Choroid plexus epithelial cell (primary cell): Measurements from ENCODE around the gene CTNNA1.
A peak's percentile ranks its signal among the peaks of the same experiment; 100 is the strongest.
"Not testable (repeated sequence)": the region's sequence is repeated elsewhere in the genome, so short reads cannot be mapped to it uniquely, and the experiment has no call there.

Experiments used
- DNase-seq: peaks from one replicate; pipeline ENCODE4 v3.0.0-alpha.2; 2010; ENCODE audit warnings: low read depth
- H3K4me3 ChIP-seq: 2 replicates; pipeline ENCODE4 v1.5.1; 2011; ENCODE audit warnings: low read depth, mild to moderate bottlenecking, control low read depth, low read length, moderate library complexity
- TF ChIP-seq, protein P1 (sequence below): conservative IDR thresholded peaks from 2 replicates; pipeline ENCODE4 v1.5.1; 2011; ENCODE audit warnings: low read depth, mild to moderate bottlenecking, control low read depth, inconsistent platforms, low read length, moderate library complexity

The CTNNA1 gene

DNA sequence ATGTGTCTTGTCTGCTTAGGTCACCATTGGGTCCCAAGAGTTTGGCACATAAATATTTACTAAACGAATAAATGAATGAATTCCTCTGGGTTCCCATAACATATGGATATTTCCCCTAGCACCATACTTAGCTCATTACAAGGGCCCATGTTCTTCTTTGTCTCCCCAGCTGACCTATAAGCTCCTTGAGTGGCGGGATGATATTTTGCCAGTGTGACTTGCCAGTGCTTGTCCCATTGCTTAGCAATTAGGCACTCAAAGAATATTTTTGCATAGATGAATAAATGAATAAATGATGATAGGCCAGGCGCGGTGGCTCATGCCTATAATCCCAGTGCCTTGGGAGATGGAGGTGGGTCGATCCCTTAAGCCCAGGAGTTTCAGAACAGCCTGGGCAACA lies 16.9 kb upstream of the CTNNA1 start:
- no peak for DNase-seq
- TF ChIP-seq, protein P1, sequence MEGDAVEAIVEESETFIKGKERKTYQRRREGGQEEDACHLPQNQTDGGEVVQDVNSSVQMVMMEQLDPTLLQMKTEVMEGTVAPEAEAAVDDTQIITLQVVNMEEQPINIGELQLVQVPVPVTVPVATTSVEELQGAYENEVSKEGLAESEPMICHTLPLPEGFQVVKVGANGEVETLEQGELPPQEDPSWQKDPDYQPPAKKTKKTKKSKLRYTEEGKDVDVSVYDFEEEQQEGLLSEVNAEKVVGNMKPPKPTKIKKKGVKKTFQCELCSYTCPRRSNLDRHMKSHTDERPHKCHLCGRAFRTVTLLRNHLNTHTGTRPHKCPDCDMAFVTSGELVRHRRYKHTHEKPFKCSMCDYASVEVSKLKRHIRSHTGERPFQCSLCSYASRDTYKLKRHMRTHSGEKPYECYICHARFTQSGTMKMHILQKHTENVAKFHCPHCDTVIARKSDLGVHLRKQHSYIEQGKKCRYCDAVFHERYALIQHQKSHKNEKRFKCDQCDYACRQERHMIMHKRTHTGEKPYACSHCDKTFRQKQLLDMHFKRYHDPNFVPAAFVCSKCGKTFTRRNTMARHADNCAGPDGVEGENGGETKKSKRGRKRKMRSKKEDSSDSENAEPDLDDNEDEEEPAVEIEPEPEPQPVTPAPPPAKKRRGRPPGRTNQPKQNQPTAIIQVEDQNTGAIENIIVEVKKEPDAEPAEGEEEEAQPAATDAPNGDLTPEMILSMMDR, result no peak
- H3K4me3 ChIP-seq, result no peak overlapping the region

DNA sequence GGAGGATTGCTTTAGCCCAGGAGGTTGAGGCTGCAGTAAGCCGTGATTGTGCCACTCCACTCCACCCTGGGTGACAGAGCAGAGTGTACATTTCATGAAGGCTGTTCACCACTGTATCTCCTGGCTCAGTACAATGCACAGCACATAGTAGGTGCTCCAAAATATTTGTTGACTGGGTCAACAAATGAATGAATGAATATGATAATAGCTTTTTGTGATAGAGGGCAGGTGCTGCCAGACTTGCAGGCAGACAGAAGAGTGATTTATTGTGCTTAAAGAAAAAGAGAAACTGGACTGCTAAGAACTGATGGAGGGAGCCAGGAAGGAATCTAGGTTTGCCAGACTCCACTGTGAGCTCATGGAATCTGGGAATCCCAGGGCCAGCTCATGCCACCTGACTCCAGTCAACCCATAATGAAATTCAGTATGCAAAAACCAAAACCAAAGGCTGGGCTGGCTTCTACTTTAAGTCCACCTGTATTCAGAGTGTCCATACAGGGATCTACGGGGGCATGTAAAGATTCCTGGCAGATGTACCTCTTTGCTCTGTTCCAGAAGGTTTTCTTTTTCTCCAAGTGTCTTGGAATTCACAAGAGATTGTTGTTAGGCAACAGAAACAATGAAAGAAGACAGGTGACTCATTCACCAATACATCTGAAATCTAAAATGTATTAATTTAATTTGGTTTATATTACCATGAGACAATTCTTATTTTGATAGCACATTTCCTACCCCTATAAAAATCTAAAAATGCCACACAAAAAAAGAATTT lies 15.5 kb upstream of the CTNNA1 start:
- no peak for DNase-seq
- no peak overlapping the region for H3K4me3 ChIP-seq
- TF ChIP-seq, protein P1, result no peak

DNA sequence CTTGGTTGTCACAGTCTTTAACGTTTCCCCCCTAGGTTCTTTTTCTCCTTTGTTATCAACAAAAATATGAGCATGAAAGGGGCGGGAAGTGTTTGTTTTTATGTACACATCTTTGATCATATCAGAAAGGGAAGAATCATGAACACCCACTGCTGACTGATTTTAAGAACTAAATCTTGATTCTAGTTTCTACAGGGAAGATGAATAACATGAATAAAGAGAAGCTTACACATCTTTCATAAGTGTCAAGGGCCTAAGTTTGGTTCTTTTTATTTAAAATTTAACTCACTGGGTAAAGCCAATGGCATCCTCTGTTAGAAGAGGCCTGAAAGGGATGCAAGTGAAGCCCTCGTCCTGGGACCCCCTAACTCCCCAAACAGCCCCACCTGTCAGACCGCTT lies 14.8 kb upstream of the CTNNA1 start:
- TF ChIP-seq, protein P1, result no peak
- no peak for DNase-seq
- H3K4me3 ChIP-seq, result no peak overlapping the region

DNA sequence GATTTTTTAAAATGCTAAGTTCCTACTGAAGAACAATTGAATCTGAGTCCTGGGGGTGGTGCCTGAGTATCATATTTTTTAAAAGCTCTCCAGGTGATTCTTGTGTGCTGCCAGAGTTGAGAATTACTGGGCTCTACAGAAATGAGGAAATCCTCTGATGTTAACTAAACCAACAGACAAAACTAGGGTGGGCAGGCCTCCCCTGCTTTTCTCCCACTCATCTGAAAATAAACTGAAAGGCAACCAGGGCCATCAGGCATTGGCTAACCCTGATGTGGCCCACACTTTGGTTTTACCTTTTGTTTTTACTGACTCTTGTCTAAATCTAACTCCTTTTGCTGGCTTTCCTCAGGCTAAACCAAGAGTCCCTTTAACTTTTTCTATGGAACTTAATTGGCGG lies 13.3 kb upstream of the CTNNA1 start:
- DNase-seq, result no peak
- no peak overlapping the region for H3K4me3 ChIP-seq
- TF ChIP-seq, protein P1, result no peak

DNA sequence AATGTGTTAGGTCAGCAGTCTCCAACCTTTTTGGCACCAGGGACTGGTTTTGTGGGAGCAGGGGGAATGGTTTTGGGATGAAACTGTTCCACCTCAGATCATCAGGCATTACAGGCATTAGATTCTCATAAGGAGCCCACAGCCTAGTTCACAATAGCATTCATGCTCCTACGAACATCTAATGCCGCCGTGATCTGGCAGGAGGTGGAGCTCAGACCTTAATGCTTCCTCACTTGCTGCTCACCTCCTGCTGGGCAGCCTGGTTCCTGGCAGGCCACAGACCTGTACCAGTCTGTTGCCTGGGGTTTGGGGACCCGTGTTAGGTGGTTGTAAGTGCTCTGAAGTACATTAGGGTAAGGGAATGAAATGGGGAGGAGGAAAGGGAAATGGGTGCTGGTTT lies 9.7 kb upstream of the CTNNA1 start:
- TF ChIP-seq, protein P1, result peak; percentile 6
- no peak for DNase-seq
- H3K4me3 ChIP-seq, result no peak overlapping the region

DNA sequence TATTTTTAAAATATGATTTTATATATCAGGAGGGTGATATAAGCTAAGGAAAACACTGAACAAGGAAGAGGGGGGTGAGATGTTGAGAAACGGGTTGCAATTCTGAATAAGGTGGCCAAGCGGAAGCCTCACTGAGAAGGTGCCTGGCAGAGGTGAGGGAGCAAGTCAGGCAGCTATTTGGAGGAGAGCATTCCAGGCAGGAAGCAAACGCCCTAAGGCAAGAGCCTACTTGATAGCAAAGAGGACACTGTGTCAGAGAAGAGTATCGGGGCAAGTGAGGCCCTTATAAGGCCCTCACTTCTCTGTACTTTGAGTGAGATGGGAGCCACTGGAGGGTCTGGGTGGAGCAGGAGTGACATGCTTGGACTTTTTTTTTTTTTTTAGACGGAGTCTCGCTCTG lies 8.0 kb upstream of the CTNNA1 start:
- no peak for DNase-seq
- H3K4me3 ChIP-seq, result no peak overlapping the region
- TF ChIP-seq, protein P1, result no peak

DNA sequence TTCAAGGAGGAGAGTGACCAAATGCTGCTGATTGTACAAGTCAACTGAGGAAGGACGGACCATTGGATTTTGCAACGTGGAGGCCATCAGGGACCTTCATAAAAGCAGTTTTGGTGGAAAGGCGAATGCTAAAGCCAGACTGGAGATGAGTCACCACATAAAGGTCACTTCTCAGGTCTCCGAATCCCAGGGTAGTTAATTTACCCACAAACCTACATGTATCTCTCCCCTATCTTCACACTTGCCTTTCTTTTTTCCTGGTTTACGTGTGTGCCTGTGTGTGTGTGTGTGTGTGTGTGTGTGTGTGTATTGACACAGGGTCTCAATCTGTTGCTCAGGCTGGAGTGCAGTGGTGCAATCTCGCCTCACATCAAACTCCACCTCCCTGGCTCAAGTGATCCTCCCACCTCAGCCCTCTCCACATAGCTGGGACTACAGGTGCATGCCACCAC lies 4.6 kb upstream of the CTNNA1 start:
- DNase-seq, result peak; percentile 65
- no peak overlapping the region for H3K4me3 ChIP-seq
- TF ChIP-seq, protein P1, result no peak

DNA sequence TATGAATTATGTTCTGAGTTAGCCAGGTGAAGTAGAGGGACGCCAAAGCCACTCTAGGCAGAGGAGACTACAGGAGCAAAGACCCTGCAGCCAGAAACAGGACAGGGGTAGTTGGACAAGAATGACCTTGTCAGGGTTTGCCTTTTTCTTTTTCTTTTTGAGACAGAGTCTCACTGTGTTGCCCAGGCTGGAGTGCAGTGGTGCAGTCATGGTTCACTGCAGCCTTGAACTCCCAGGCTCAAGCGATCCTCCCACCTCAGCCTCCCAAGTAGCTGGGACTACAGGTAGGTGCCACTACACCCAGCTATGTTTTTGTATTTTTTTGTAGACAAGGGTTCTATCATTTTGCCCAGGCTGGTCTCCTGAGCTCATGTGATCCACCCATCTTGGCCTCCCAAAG lies 1.9 kb upstream of the CTNNA1 start:
- DNase-seq, H3K4me3 ChIP-seq: not testable (repeated sequence)
